Nephron progenitor cell (in vitro differentiated cells): Measurements from ENCODE around the gene CRIP1.
A peak's percentile ranks its signal among the peaks of the same experiment; 100 is the strongest.

Experiments
- DNase-seq: peaks from one replicate; pipeline ENCODE4 v3.0.0; 2021
- H3K27ac Mint-ChIP-seq: 2 replicates; pipeline ENCODE4 v1.8.0; 2021; ENCODE audit warnings: mild to moderate bottlenecking, moderate library complexity, mixed read lengths
- H3K27me3 Mint-ChIP-seq: 2 replicates; pipeline ENCODE4 v1.8.0; 2021; ENCODE audit warnings: mild to moderate bottlenecking, low read depth, mixed read lengths; ENCODE audit not compliant: poor library complexity
- H3K36me3 Mint-ChIP-seq: 2 replicates; pipeline ENCODE4 v1.8.0; 2021; ENCODE audit warnings: low read depth, mixed read lengths
- H3K4me1 Mint-ChIP-seq: 2 replicates; pipeline ENCODE4 v1.8.0; 2021; ENCODE audit warnings: mixed read lengths
- H3K4me3 Mint-ChIP-seq: 2 replicates; pipeline ENCODE4 v1.8.0; 2021; ENCODE audit warnings: mild to moderate bottlenecking, moderate library complexity, mixed read lengths
- H3K9me3 Mint-ChIP-seq: 2 replicates; pipeline ENCODE4 v1.8.0; 2021; ENCODE audit warnings: mild to moderate bottlenecking, moderate library complexity, mixed read lengths
- CTCF ChIP-seq: fragments of 200-600 bp; sonication (generic); IDR thresholded peaks from 2 replicates; pipeline ENCODE4 v1.5.0; 2021; ENCODE audit warnings: antibody characterized with exemption

CRIP1 gene

GRCh38 chr14:105525861-105526775, 39.4 kb downstream of the CRIP1 start, which contains the start of gene TMEM121:
Gene TMEM121, plus strand, starts transcription at chr14:105526583. Its CDS starts 2,252 bp downstream, at chr14:105528835.
- Mint-ChIP-seq H3K27me3 (peaks cover 48% of the 10 kb centered on the region), H3K4me3 (peak within 1 kb of the TSS; percentile 77), H3K27ac (no peak within 1 kb of the TSS), H3K9me3 (peaks cover 4% of the 10 kb centered on the region), H3K36me3 (no peaks in the 10 kb centered on the region), H3K4me1 (peaks cover 7% of the 10 kb centered on the region)
- DNase-seq, result peak; percentile 80
- no peak for TF ChIP-seq CTCF

- TF ChIP-seq CTCF, result no peak
- Mint-ChIP-seq H3K27me3 (peaks cover 44% of the 10 kb centered on the region), H3K4me3 (peak overlapping the region; percentile 77), H3K9me3 (peaks cover 4% of the 10 kb centered on the region), H3K4me1 (peaks cover 7% of the 10 kb centered on the region), H3K36me3 (no peaks in the 10 kb centered on the region), H3K27ac (no peak overlapping the region)
- DNase-seq, result peak; percentile 39
Measured at GRCh38 chr14:105526776-105527380, 40.2 kb downstream of the CRIP1 start.

- Mint-ChIP-seq H3K27me3 (peaks cover 42% of the 10 kb centered on the region), H3K36me3 (no peaks in the 10 kb centered on the region), H3K27ac (no peak overlapping the region), H3K9me3 (peaks cover 4% of the 10 kb centered on the region), H3K4me3 (peak overlapping the region; percentile 77), H3K4me1 (peaks cover 7% of the 10 kb centered on the region)
- DNase-seq, result peak; percentile 36
- no peak for TF ChIP-seq CTCF
Measured at GRCh38 chr14:105527381-105527825, 40.7 kb downstream of the CRIP1 start.

GRCh38 chr14:105527826-105528585, 41.3 kb downstream of the CRIP1 start:
- peak; percentile 86 for DNase-seq

More at GRCh38 chr14:105527826-105528585, 41.3 kb downstream of the CRIP1 start:
- peaks cover 7% of the 10 kb centered on the region for H3K4me1 Mint-ChIP-seq
- no peaks in the 10 kb centered on the region for H3K36me3 Mint-ChIP-seq
- peaks cover 41% of the 10 kb centered on the region for H3K27me3 Mint-ChIP-seq
- peaks cover 4% of the 10 kb centered on the region for H3K9me3 Mint-ChIP-seq
- peak overlapping the region; percentile 77 for H3K4me3 Mint-ChIP-seq
- peak; percentile 67 for TF ChIP-seq CTCF
- no peak overlapping the region for H3K27ac Mint-ChIP-seq
